Measurements from ENCODE around the gene S1PR5.

- TF ChIP-seq POLR2AphosphoS5 (IDR thresholded peaks at IDR 0.05; ENCODE audit: low read depth, low read length) (no peak), TAF1 (IDR thresholded peaks at IDR 0.05; ENCODE audit: borderline replicate concordance, insufficient read depth, low read length) (no peak), REST (IDR thresholded peaks at IDR 0.05; ENCODE audit: insufficient read depth in 1 of 2, low read depth in 2 of 2, low read length in 2 of 2) (no peak), SIN3A (IDR thresholded peaks at IDR 0.05; ENCODE audit: borderline replicate concordance, insufficient read depth, low read length) (no peak), FOXP2 (optimal IDR thresholded peaks at IDR 0.05; ENCODE audit: borderline replicate concordance, extremely low read depth, extremely low read length, insufficient read depth) (no peak)
These were observed 17.0 kb downstream of the S1PR5 start for GRCh38 chr19:10500247-10500592.
